Measurements from ENCODE around the gene VGLL4. TPM values are rescaled to one million over a fixed set of nuclear protein-coding genes. Genes with fewer than 3 reads are reported as not detected.
"Not testable (repeated sequence)": the region's sequence is repeated elsewhere in the genome, so short reads cannot be mapped to it uniquely, and the experiment has no call there.

VGLL4 gene, protein sequence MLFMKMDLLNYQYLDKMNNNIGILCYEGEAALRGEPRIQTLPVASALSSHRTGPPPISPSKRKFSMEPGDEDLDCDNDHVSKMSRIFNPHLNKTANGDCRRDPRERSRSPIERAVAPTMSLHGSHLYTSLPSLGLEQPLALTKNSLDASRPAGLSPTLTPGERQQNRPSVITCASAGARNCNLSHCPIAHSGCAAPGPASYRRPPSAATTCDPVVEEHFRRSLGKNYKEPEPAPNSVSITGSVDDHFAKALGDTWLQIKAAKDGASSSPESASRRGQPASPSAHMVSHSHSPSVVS
- total RNA-seq, result 10 to 100 TPM; 50.3 to 78.7 TPM
- long read RNA-seq, donor 1, partial matches to known transcripts, result 1 of 27 reads
- long read RNA-seq, donor 1, other reads (novel, unspliced or antisense), result 23 of 27 reads
- long read RNA-seq, donor 2, transcript VGLL4-201 (6 exons, 3,725 nt), result major isoform, 29 of 113 reads
- long read RNA-seq, donor 2, transcript VGLL4-211 (5 exons, 1,377 nt), result major isoform, 29 of 113 reads
- long read RNA-seq, donor 2, partial matches to known transcripts, result 0 of 113 reads
- long read RNA-seq, donor 2, other reads (novel, unspliced or antisense), result 51 of 113 reads

DNA sequence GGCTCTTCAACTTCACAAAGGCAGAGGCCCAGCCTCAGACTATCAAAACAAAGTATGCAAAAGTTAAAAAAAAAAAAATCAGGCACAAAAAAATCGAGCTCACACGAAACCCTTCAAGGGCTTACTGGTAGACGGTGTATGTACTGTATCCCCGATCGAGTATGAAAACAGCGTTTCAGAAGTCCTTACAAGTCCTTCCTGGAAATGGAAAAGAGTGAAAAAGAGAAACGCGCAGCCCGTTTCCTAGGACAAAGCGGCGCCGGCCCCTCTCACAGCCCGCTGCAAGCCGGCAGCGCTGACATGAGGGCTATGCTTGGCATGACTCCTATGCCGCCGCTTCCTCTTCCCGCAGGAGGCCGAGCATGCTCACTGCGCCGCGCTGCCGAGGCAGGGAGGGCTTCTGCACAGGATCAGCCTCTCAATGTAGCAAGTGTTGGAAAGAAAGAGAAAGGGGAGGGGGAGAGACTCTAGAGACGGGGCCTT lies at the start of gene VGLL4:
VGLL4 (minus strand) TSS at position 311 of the 483 bp plus-strand sequence. CDS start 397 bp downstream, outside the sequence.
- intact Hi-C loops (cut with DNase I), result loop anchor here (5.0 to 10.0 kb wide), 3 partner anchors 41 to 256 kb away; no protein-coding TSS in a partner anchor

DNA sequence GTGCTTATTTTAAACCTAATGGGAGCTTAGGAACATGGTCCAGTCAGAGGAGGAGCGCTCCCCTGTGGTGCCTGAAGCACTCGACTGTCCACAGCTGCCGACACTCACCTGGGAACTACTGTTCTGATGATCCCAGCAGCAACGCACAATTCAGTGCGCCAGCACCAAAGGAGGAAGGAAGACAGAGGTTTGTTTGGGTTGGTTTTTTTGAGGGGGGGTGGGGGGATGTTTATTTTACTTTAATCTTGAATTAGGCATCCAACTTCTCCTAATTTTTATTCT lies 48.8 kb upstream of the VGLL4 start:
- intact Hi-C loops (cut with DNase I), result no loop called here
- no peak for DNase-seq (ENCODE audit: low spot score)

More for the DNA sequence above, at the start of gene VGLL4:
- DNase-seq (ENCODE audit: low spot score), result peak; percentile 96

GRCh38 chr3:11691767-11692531 lies 48.2 kb upstream of the VGLL4 start:
- no peak for DNase-seq (ENCODE audit: low spot score)
- intact Hi-C loops (cut with DNase I), result no loop called here

DNA sequence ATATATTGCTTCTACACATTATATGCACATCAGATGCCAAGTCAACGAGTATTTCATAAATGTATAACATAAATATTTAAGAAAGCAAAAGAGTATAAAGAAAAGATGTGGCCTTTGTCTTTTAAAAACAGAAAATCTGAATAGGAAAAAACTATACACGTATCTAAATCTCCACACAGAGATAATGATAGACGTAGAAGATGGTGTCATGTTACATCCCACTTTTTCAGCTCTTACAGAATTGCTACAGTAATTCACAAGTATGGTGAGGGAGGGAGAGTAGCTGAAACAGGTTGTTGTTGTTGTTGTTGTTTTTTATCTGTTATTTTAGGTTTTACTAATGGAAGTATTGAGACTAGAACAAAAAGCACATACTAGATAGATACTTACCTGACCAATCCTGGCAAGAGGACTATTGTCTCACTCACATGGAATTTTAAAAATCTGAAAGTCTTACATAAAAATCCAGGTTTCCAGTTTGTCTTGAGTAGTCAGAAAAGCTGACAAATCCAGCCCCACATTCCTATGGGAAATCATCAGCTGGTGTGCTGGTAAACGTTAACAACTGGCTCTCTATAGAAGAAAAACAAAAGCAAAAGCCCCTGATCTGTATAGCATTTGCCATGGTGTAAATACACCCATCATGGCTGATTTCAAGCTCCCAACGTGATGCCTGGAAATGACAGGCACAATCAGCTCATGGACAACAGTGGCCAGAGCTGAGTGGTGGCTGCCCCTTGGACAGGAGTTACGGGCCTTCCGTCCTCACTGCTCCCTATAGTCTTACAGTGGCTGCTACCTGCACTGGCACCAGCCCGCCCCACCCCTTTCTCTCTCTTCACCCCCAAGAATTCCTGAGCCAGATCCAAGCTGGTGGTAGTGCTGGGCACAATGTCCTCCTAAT lies 47.4 kb upstream of the VGLL4 start:
- intact Hi-C loops (cut with DNase I), result no loop called here
- DNase-seq (ENCODE audit: low spot score), result no peak

DNA sequence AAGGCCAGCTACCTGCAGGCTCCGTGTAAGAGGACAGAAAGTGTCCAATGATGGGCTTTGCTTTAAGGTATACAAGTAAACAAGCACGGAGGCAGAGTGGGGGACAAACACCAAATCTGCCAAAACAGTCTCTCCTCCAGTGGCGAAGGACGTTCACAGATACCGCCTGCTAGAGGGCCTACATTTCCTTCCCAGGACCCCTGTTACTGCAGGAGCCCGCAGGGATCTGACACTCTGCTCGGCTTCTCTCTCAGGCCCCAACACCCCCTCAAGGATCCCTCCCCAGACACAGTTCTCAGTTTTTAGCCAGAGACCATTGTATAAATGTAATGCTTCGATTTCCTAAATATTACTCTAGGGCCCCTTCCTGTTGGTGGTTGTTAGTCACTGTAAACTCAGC lies 46.0 kb upstream of the VGLL4 start:
- no peak for DNase-seq (ENCODE audit: low spot score)
- intact Hi-C loops (cut with DNase I), result loop anchor here in 1 of 2 donors (10.0 kb wide), 1 partner anchor 1545 kb away; the partner anchor contains the start of gene VHL

GRCh38 chr3:11684980-11685379 lies 41.3 kb upstream of the VGLL4 start:
- intact Hi-C loops (cut with DNase I), result loop anchor here in 1 of 2 donors (10.0 kb wide), 1 partner anchor 1540 kb away; the partner anchor contains the start of gene VHL
- DNase-seq (ENCODE audit: low spot score), result not testable (repeated sequence)

GRCh38 chr3:11680509-11680908 lies 36.8 kb upstream of the VGLL4 start:
- intact Hi-C loops (cut with DNase I), result loop anchor here in 1 of 2 donors (10.0 kb wide), 1 partner anchor 1536 kb away; the partner anchor contains the start of gene VHL
- DNase-seq (ENCODE audit: low spot score), result no peak

DNA sequence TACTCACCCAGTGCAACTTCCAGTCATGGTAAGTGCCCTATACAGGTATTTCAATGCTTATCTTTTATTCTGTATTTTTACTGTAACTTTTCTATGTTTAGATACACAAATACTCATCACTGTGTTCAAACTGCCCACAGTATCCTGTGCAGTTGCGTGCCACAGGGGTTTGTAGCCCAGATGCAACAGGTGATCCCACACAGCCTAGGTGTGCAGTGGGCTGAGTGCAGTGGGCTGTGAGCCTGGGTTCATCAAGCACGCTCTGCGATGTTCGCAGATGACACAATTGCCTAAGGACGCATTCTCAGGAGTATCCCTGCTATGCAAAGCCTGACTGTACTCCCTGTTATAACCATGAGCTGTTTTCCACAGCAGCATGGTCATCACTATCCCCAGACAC lies 36.2 kb upstream of the VGLL4 start:
- no peak for DNase-seq (ENCODE audit: low spot score)

DNA sequence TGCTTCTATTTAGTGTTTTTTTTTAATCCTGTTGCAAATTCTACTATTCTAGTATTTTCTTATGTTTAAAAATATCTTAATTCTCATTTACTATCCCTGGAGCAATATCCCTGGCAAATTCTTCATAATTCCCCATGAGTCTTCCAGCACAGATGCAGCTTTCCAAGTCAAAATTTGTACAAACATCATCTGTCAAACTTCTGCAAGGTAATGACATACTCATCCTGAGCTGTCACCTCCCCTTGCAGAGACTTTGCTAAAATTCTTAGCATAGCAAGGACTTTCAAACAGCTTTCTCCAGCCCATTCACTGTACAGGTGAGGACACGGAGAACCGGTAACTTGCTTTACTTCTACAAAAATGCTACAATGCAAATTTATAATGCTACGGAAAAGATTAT lies 28.6 kb upstream of the VGLL4 start:
- no peak for DNase-seq (ENCODE audit: low spot score)
- intact Hi-C loops (cut with DNase I), result no loop called here

More for the DNA sequence above, 36.2 kb upstream of the VGLL4 start:
- intact Hi-C loops (cut with DNase I), result loop anchor here in 1 of 2 donors (10.0 kb wide), 1 partner anchor 1535 kb away; the partner anchor contains the start of gene VHL

- DNase-seq (ENCODE audit: low spot score), result no peak
- intact Hi-C loops (cut with DNase I), result no loop called here
Measured at GRCh38 chr3:11671648-11672100, 28.0 kb upstream of the VGLL4 start.

DNA sequence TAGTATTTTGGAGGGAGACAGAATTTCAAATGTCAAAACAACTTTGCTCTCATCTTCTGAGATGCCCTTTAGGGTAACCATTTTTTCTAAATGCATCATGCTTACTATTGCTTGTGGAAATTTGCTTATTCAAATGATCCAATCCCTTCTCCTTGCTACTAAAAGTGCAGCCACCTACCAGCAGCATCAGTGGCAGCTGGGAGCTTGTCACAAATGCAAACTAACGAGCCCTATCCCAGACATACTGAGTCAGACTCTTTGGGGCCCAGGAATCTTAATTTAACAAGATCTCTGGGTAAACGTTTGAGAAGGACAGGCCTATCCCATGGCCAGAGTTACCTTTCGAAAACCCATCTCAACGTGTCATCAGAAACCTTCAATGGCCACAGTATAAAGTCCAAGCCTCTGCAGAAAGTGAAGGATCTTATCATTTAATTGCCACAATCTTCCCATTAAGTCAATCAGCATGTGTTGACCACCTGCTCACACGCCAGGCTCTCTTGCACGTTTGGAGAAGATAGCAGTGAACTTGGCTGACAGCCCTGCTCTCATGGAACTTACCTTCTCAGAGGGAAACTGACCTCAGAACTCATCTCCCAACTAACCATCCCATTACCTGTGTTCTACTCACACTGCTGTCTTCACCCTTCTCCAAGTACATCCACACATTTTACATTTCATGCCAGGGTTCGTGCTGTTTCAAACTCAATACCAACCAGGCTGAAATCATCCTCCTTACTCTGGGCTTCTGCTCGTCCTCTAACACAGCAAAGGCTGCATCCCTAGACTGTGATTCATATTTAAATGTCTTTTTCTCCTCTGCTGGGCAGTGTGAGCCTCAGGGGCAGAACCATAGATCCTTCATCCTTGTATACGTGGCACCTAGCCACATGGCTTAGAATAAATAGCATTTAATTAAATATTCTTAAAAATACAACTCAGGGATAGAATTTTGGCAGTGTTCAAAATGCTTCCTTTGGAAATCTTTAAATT lies 24.8 kb upstream of the VGLL4 start:
- DNase-seq (ENCODE audit: low spot score), result no peak
- intact Hi-C loops (cut with DNase I), result no loop called here

GRCh38 chr3:11665331-11665730 lies 21.6 kb upstream of the VGLL4 start:
- DNase-seq (ENCODE audit: low spot score), result no peak
- intact Hi-C loops (cut with DNase I), result no loop called here

DNA sequence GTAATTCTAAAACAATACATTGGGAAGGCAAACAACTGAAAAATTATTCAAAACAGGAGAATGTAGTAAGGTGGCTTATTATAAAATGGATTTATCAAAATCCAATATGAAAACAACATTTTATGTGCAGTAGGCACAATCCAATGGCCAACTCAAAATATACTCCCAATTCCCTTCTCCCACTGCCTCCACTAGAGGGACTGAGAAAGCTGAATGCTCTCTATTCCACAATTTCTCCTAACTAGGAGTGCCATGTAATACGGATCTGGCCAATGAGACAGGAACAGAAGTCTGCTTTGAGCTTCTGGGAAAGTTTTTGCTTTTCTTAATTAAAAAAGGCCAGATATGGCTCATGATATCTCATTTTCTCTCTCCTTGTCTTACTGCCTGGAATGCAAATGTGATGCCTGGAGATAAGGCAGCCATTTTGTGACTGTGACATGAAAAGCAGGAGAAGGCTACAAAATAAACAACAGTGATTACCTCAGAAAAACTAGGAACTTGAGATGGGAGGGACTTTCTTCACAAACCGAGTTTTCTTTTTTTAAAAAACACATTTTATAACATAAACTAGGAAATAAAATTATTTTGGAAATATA lies 18.8 kb upstream of the VGLL4 start:
- no peak for DNase-seq (ENCODE audit: low spot score)
- intact Hi-C loops (cut with DNase I), result no loop called here

GRCh38 chr3:11661827-11662226 lies 18.1 kb upstream of the VGLL4 start:
- intact Hi-C loops (cut with DNase I), result no loop called here
- DNase-seq (ENCODE audit: low spot score), result no peak

DNA sequence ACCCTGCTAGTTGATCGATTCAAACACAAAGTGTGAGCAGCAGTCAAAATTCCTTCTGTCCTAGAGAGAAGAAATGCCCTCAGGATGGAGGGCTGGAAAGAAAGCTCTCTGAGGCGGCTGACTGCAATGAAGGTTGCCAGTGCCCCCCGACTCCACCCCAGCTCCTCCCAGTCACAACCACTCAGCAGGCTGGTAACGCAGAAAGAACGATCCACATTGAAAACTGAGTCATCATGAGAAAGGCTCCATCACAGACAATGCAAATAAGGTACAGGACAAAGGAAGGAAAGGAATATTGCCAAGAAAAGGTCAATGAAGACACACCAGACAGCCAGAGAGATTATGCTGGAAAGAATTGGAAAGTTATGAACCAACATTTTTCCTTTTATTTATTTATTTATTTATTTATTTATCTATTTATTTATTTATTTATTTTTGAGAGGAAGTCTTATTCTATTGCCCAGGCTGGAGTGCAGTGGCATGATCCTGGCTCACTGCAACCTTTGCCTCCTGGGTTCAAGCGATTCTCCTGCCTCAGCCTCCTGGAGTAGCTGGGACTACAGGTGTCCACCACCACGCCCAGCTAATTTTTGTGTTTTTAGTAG lies 17.4 kb upstream of the VGLL4 start:
- DNase-seq (ENCODE audit: low spot score), result no peak
- intact Hi-C loops (cut with DNase I), result no loop called here

DNA sequence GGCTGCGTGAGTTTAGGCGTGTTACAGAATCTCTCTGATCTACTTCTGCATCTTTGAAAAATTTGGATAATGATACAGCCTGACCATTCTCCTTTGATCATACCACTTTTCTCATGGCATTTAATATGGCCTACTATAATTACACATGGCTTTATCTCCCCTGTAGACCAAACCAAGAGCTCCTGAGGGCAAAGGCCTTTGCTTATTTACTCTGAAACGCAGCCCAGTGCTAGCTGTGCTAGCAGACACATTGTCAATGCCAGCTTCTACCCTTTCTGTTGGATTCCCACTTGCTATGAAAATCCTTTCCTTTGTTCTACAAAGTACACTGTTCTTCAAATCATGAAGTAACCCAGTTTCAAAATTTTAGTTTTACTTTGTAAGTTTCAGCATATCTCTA lies 16.5 kb upstream of the VGLL4 start:
- intact Hi-C loops (cut with DNase I), result no loop called here
- DNase-seq (ENCODE audit: low spot score), result no peak

GRCh38 chr3:11658180-11658579 lies 14.5 kb upstream of the VGLL4 start:
- no peak for DNase-seq (ENCODE audit: low spot score)
- intact Hi-C loops (cut with DNase I), result loop anchor here (5.0 to 10.0 kb wide), 2 partner anchors 147 to 281 kb away; no protein-coding TSS in a partner anchor

Data from posterior vena cava (tissue), 2 donors.